CD4-positive, alpha-beta memory T cell (primary cell): ENCODE results near the gene SLC16A13. TPM values are rescaled to one million over a fixed set of nuclear protein-coding genes. Genes with fewer than 3 reads are reported as not detected.
A peak's percentile ranks its signal among the peaks of the same experiment; 100 is the strongest.

Source experiments
- CTCF ChIA-PET: fragments of 350-600 bp; sonication (Branson Sonifier 250); formaldehyde crosslinking; loops from one replicate; lab custom pipeline; 2021; ENCODE audit warnings: inconsistent platforms; ENCODE audit not compliant: partially characterized antibody; lab: Charles Lee
- POLR2A ChIA-PET: fragments of 350-600 bp; sonication (Branson Sonifier 250); formaldehyde crosslinking; loops from one replicate; lab custom pipeline; 2021; ENCODE audit not compliant: partially characterized antibody; lab: Charles Lee
- DNase-seq, 5 donors: peaks; one replicate each; pipeline versions ENCODE4 v3.0.0 to v3.0.0-alpha.2; 2020 to 2022; ENCODE audit warnings: mixed read lengths in 1 of 5
- H3K27ac ChIP-seq: one replicate; pipeline ENCODE4 v1.7.0; 2013; ENCODE audit warnings: low read depth, low read length
- H3K27me3 ChIP-seq: 2 replicates; pipeline ENCODE4 v1.7.0; 2013; ENCODE audit warnings: mild to moderate bottlenecking, low read length, moderate library complexity; ENCODE audit not compliant: insufficient read depth
- H3K36me3 ChIP-seq: 2 replicates; pipeline ENCODE4 v1.7.0; 2013; ENCODE audit warnings: mild to moderate bottlenecking, low read length, moderate library complexity; ENCODE audit not compliant: insufficient read depth
- H3K4me1 ChIP-seq: 2 replicates; pipeline ENCODE4 v1.7.0; 2013; ENCODE audit warnings: mild to moderate bottlenecking, low read length, moderate library complexity; ENCODE audit not compliant: insufficient read depth
- H3K4me3 ChIP-seq, 2 donors: one replicate each; pipeline ENCODE4 v1.7.0; 2013; ENCODE audit warnings: low read length in 2 of 2, mild to moderate bottlenecking in 1 of 2
- H3K9me3 ChIP-seq, 2 donors: one replicate each; pipeline ENCODE4 v1.7.0; 2013; ENCODE audit warnings: low read length in 2 of 2, control low read depth in 1 of 2; ENCODE audit not compliant: control insufficient read depth in 1 of 2
- H3K27ac Mint-ChIP-seq, 7 donors: one replicate each; pipeline ENCODE4 v1.8.0; 2020 to 2021; ENCODE audit warnings: mixed read lengths in 7 of 7, mild to moderate bottlenecking in 6 of 7, inconsistent platforms in 3 of 7, moderate library complexity in 3 of 7
- H3K27me3 Mint-ChIP-seq, 2 donors: one replicate each; pipeline ENCODE4 v1.8.0; 2020 to 2021; ENCODE audit warnings: mixed read lengths in 2 of 2
- H3K36me3 Mint-ChIP-seq, 2 donors: one replicate each; pipeline ENCODE4 v1.8.0; 2020 to 2021; ENCODE audit warnings: mixed read lengths in 2 of 2, inconsistent platforms in 1 of 2, mild to moderate bottlenecking in 1 of 2
- H3K4me1 Mint-ChIP-seq, 4 donors: one replicate each; pipeline ENCODE4 v1.8.0; 2020 to 2021; ENCODE audit warnings: mixed read lengths in 4 of 4, mild to moderate bottlenecking in 1 of 4
- H3K4me3 Mint-ChIP-seq, 8 donors: one replicate each; pipeline ENCODE4 v1.8.0; 2020 to 2021; ENCODE audit warnings: mixed read lengths in 8 of 8, mild to moderate bottlenecking in 7 of 8, moderate library complexity in 6 of 8, inconsistent platforms in 3 of 8
- H3K9me3 Mint-ChIP-seq, 8 donors: one replicate each; pipeline ENCODE4 v1.8.0; 2020 to 2021; ENCODE audit warnings: mixed read lengths in 8 of 8, mild to moderate bottlenecking in 5 of 8, inconsistent platforms in 3 of 8, moderate library complexity in 1 of 8
- intact Hi-C: fragments of 100-400 bp; cut with micrococcal nuclease; formaldehyde crosslinking; loops from one replicate; pipeline ENCODE4 v1.15.1; 2023
- polyA plus RNA-seq, 2 donors: library from polyadenylated mRNA; unstranded; fragments of 300-500 nt; fragmentation: Illumina TruSeq; gene quantifications; one replicate each; pipeline ENCODE4 v1.2.3, GENCODE V29; 2021
- total RNA-seq, 2 experiments: library from RNA; stranded (reverse); gene quantifications; one replicate each; pipeline ENCODE4 v1.2.3, GENCODE V29; 2021

The SLC16A13 gene
- total and polyA plus RNA-seq, 4 experiments from 2014 or later, result 0.93 to 13.7 (median 7.4) TPM

- Histone ChIP-seq H3K4me1 (peaks cover 64% of the 10 kb centered on the region), H3K27ac (peak overlapping the region; percentile 96), H3K4me3 (peak overlapping the region; percentile 61 to 98), H3K27me3 (no peaks in the 10 kb centered on the region), H3K36me3 (peaks cover 10% of the 10 kb centered on the region), H3K9me3 (no peaks in the 10 kb centered on the region)
- DNase-seq, result no peak
- Mint-ChIP-seq H3K4me3 (peak overlapping the region; percentile 92 to 98 (median 97)), H3K4me1 (peaks cover 41 to 86% (median 63%) of the 10 kb centered on the region in 4 donors), H3K27me3 (no peaks in the 10 kb centered on the region), H3K27ac (peak overlapping the region; percentile 98 to 100 (median 100)), H3K9me3 (no peaks in the 10 kb centered on the region), H3K36me3 (peaks cover 9 to 48% of the 10 kb centered on the region in 2 donors)
- ChIA-PET POLR2A (interaction anchor here (0.6 to 4.1 kb wide), 17 partner anchors 10 to 839 kb away, joined by 3 to 39 read pairs (median 3); partner anchors contain the start of genes ACADVL, ACAP1, DLG4 and SLC16A13), CTCF (interaction anchor here (1.0 to 2.0 kb wide), 4 partner anchors 9 to 101 kb away, joined by 4 to 15 read pairs (median 6); no protein-coding TSS in a partner anchor)
- intact Hi-C loops, result loop anchor here (10.0 kb wide), 1 partner anchor 1427 kb away; the partner anchor contains the start of gene NLRP1
Observed at GRCh38 chr17:7011942-7012254, 23.9 kb upstream of the SLC16A13 start.

- Mint-ChIP-seq H3K4me3 (peak overlapping the region; percentile 92 to 98 (median 97)), H3K27me3 (no peaks in the 10 kb centered on the region), H3K4me1 (peaks cover 42 to 94% (median 61%) of the 10 kb centered on the region in 4 donors), H3K9me3 (no peaks in the 10 kb centered on the region), H3K27ac (peak overlapping the region; percentile 98 to 100 (median 100)), H3K36me3 (peaks cover 13 to 42% of the 10 kb centered on the region in 2 donors)
- peaks cover 69% of the 10 kb centered on the region for H3K4me1 ChIP-seq
- ChIA-PET POLR2A (interaction anchor here (1.2 to 4.1 kb wide), 8 partner anchors 10 to 673 kb away, joined by 3 to 39 read pairs (median 5); partner anchors contain the start of genes BCL6B, SLC16A13 and TP53), CTCF (interaction anchor here (0.6 to 3.0 kb wide), 4 partner anchors 11 to 103 kb away, joined by 3 to 11 read pairs (median 6); no protein-coding TSS in a partner anchor)
- H3K9me3 ChIP-seq, result no peaks in the 10 kb centered on the region
- peak overlapping the region; percentile 96 for H3K27ac ChIP-seq
- H3K27me3 ChIP-seq, result no peaks in the 10 kb centered on the region
- DNase-seq, result peak; percentile 98 to 99 (median 98)
- peaks cover 14% of the 10 kb centered on the region for H3K36me3 ChIP-seq
- intact Hi-C loops, result loop anchor here (10.0 kb wide), 1 partner anchor 1430 kb away; the partner anchor contains the start of gene NLRP1
- H3K4me3 ChIP-seq, result peak overlapping the region; percentile 61 to 98
Observed at GRCh38 chr17:7014261-7014994, 21.4 kb upstream of the SLC16A13 start.

- POLR2A ChIA-PET, result interaction anchor here (0.6 to 3.0 kb wide), 12 partner anchors 9 to 672 kb away, joined by 3 to 37 read pairs (median 4); partner anchors contain the start of genes BCL6B, SLC16A13 and TP53
- DNase-seq, result peak; percentile 82 to 97 (median 85)
- CTCF ChIA-PET, result interaction anchor here (0.8 to 3.0 kb wide), 5 partner anchors 11 to 104 kb away, joined by 3 to 11 read pairs (median 4); partner anchors contain the start of gene SLC16A13
- H3K27ac Mint-ChIP-seq, result peak overlapping the region; percentile 97 to 99 (median 98)
- H3K27ac ChIP-seq, result peak overlapping the region; percentile 96
- H3K4me3 Mint-ChIP-seq, result peak overlapping the region; percentile 89 to 95 (median 92)
- H3K36me3 ChIP-seq, result peaks cover 8% of the 10 kb centered on the region
- H3K9me3 ChIP-seq, result no peaks in the 10 kb centered on the region
- peaks cover 9 to 36% of the 10 kb centered on the region in 2 donors for H3K36me3 Mint-ChIP-seq
- H3K4me1 Mint-ChIP-seq, result peaks cover 35 to 86% (median 55%) of the 10 kb centered on the region in 4 donors
- H3K4me1 ChIP-seq, result peaks cover 61% of the 10 kb centered on the region
- H3K4me3 ChIP-seq, result peak overlapping the region; percentile 50 to 98
- H3K9me3 Mint-ChIP-seq, result no peaks in the 10 kb centered on the region
- intact Hi-C loops, result loop anchor here (1.0 to 10.0 kb wide), 2 partner anchors 8 to 1430 kb away; partner anchors contain the start of genes BCL6B and NLRP1
- no peaks in the 10 kb centered on the region for H3K27me3 Mint-ChIP-seq
- H3K27me3 ChIP-seq, result no peaks in the 10 kb centered on the region
Observed at GRCh38 chr17:7014995-7015958, 20.5 kb upstream of the SLC16A13 start.

- Histone ChIP-seq H3K9me3 (no peaks in the 10 kb centered on the region), H3K27ac (peak overlapping the region; percentile 96), H3K4me1 (peaks cover 51% of the 10 kb centered on the region), H3K36me3 (peaks cover 8% of the 10 kb centered on the region), H3K4me3 (no peak overlapping the region), H3K27me3 (no peaks in the 10 kb centered on the region)
- H3K9me3 Mint-ChIP-seq, result no peaks in the 10 kb centered on the region
- peaks cover 30 to 87% (median 51%) of the 10 kb centered on the region in 4 donors for H3K4me1 Mint-ChIP-seq
- no peaks in the 10 kb centered on the region for H3K27me3 Mint-ChIP-seq
- H3K27ac Mint-ChIP-seq, result peak overlapping the region; percentile 97 to 99 (median 98)
- peaks cover 9 to 36% of the 10 kb centered on the region in 2 donors for H3K36me3 Mint-ChIP-seq
- POLR2A ChIA-PET, result interaction anchor here (0.7 to 3.0 kb wide), 5 partner anchors 8 to 30 kb away, joined by 3 to 37 read pairs (median 8); partner anchors contain the start of genes BCL6B and SLC16A13
- H3K4me3 Mint-ChIP-seq, result peak overlapping the region in 7 of 8 donors; percentile 64 to 92 (median 91)
- CTCF ChIA-PET, result interaction anchor here (1.1 to 3.0 kb wide), 4 partner anchors 11 to 102 kb away, joined by 3 to 11 read pairs (median 3); no protein-coding TSS in a partner anchor
- DNase-seq, result peak in 1 of 5 donors; percentile 41
- intact Hi-C loops, result loop anchor here (2.0 to 10.0 kb wide), 2 partner anchors 18 to 1432 kb away; partner anchors contain the start of gene NLRP1
Observed at GRCh38 chr17:7016418-7016817, 19.4 kb upstream of the SLC16A13 start.

GRCh38 chr17:7016886-7017826 is 18.7 kb upstream of the SLC16A13 start:
- Histone ChIP-seq H3K27ac (peak overlapping the region; percentile 96), H3K4me1 (peaks cover 53% of the 10 kb centered on the region), H3K36me3 (peaks cover 8% of the 10 kb centered on the region), H3K27me3 (no peaks in the 10 kb centered on the region), H3K9me3 (no peaks in the 10 kb centered on the region), H3K4me3 (no peak overlapping the region)
- Mint-ChIP-seq H3K36me3 (peaks cover 9 to 32% of the 10 kb centered on the region in 2 donors), H3K9me3 (no peaks in the 10 kb centered on the region), H3K27me3 (no peaks in the 10 kb centered on the region), H3K4me1 (peaks cover 30 to 86% (median 50%) of the 10 kb centered on the region in 4 donors), H3K27ac (peak overlapping the region; percentile 52 to 98 (median 97)), H3K4me3 (peak overlapping the region in 7 of 8 donors; percentile 3 to 71 (median 18))
- no peak for DNase-seq
- intact Hi-C loops, result loop anchor here (2.0 to 10.0 kb wide), 2 partner anchors 18 to 1432 kb away; partner anchors contain the start of gene NLRP1
- ChIA-PET CTCF (interaction anchor here (1.1 to 6.8 kb wide), 5 partner anchors 13 to 103 kb away, joined by 3 to 64 read pairs (median 5); no protein-coding TSS in a partner anchor), POLR2A (interaction anchor here (1.0 to 3.0 kb wide), 3 partner anchors 7 to 18 kb away, joined by 5 to 37 read pairs (median 16); partner anchors contain the start of genes BCL6B and SLC16A13)
